ENCODE results near the gene TIAM1. TPM values are rescaled to one million over a fixed set of nuclear protein-coding genes. Genes with fewer than 3 reads are reported as not detected.

Gene TIAM1
- total RNA-seq, 1 experiment from 2014 or later: 3.7 TPM

DNA sequence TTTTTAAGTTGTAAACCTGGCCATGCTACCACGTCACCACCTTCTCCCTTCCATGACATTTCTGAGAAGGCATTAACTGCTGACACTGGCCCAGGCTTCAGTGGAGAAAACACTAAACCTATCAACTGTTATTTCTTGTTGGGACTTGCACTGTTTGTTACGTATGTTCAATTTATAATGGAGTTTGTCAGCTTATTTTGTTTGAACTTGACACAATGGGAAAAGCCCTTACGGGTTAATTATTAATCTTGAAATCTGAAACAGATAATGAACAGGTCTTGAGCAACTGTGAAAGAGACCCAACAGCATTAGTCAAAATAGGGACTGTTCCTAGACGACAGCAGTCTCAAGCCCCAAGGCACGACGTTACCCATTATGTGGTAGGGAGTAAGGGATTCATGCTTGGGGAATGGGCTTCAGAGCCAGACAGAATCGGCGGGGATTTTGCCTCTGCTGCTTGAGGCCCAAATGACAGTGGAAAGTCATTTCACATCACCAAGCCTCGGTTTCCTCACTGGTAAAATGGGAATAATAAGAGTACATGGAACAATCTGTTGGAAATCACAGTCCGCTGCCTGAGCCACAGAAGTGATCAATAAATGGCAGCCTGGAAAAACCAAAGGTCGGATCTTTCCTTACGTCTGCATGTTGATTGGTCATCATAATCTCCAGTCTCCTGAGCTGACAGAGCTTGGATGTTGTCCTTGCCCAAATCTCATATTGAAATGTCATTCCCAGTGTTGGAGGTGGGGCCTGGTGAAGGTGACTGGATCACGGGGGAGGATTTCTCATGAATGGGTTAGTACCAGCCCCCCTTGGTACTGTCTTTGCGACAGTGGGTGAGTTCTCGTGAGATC is 44.5 kb downstream of the TIAM1 start:
- Histone ChIP-seq H3K27ac (ENCODE audit: low read length) (no peak overlapping the region), H3K4me3 (ENCODE audit: low read depth in 2 of 2, low read length in 2 of 2) (no peak overlapping the region), H3K9me3 (ENCODE audit: control insufficient read depth, insufficient read depth, low read depth, low read length) (no peaks in the 10 kb centered on the region), H3K27me3 (ENCODE audit: control insufficient read depth, insufficient read depth, low read length) (no peaks in the 10 kb centered on the region), H3K36me3 (ENCODE audit: control insufficient read depth, insufficient read depth, low read length) (no peaks in the 10 kb centered on the region), H3K4me1 (ENCODE audit: control insufficient read depth, insufficient read depth, low read length) (no peaks in the 10 kb centered on the region)
- TF ChIP-seq, protein P1, sequence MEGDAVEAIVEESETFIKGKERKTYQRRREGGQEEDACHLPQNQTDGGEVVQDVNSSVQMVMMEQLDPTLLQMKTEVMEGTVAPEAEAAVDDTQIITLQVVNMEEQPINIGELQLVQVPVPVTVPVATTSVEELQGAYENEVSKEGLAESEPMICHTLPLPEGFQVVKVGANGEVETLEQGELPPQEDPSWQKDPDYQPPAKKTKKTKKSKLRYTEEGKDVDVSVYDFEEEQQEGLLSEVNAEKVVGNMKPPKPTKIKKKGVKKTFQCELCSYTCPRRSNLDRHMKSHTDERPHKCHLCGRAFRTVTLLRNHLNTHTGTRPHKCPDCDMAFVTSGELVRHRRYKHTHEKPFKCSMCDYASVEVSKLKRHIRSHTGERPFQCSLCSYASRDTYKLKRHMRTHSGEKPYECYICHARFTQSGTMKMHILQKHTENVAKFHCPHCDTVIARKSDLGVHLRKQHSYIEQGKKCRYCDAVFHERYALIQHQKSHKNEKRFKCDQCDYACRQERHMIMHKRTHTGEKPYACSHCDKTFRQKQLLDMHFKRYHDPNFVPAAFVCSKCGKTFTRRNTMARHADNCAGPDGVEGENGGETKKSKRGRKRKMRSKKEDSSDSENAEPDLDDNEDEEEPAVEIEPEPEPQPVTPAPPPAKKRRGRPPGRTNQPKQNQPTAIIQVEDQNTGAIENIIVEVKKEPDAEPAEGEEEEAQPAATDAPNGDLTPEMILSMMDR (IDR thresholded peaks at IDR 0.05): no peak
- no peak for TF ChIP-seq SIN3A (IDR thresholded peaks at IDR 0.05; ENCODE audit: borderline replicate concordance, insufficient read depth, low read depth, low read length)
- TF ChIP-seq TCF7L2 (IDR thresholded peaks at IDR 0.05; ENCODE audit: low read depth, low read length): no peak
- TF ChIP-seq POLR2AphosphoS5 (IDR thresholded peaks at IDR 0.05; ENCODE audit: low read depth, low read length): no peak
- TF ChIP-seq, protein P2, sequence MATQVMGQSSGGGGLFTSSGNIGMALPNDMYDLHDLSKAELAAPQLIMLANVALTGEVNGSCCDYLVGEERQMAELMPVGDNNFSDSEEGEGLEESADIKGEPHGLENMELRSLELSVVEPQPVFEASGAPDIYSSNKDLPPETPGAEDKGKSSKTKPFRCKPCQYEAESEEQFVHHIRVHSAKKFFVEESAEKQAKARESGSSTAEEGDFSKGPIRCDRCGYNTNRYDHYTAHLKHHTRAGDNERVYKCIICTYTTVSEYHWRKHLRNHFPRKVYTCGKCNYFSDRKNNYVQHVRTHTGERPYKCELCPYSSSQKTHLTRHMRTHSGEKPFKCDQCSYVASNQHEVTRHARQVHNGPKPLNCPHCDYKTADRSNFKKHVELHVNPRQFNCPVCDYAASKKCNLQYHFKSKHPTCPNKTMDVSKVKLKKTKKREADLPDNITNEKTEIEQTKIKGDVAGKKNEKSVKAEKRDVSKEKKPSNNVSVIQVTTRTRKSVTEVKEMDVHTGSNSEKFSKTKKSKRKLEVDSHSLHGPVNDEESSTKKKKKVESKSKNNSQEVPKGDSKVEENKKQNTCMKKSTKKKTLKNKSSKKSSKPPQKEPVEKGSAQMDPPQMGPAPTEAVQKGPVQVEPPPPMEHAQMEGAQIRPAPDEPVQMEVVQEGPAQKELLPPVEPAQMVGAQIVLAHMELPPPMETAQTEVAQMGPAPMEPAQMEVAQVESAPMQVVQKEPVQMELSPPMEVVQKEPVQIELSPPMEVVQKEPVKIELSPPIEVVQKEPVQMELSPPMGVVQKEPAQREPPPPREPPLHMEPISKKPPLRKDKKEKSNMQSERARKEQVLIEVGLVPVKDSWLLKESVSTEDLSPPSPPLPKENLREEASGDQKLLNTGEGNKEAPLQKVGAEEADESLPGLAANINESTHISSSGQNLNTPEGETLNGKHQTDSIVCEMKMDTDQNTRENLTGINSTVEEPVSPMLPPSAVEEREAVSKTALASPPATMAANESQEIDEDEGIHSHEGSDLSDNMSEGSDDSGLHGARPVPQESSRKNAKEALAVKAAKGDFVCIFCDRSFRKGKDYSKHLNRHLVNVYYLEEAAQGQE (IDR thresholded peaks at IDR 0.05; ENCODE audit: insufficient read depth in 1 of 2, low read depth in 2 of 2, low read length in 1 of 2): no peak
- DNase-seq (ENCODE audit: low read depth, low spot score): no peak
- intact Hi-C loops (cut with micrococcal nuclease; ENCODE audit: unreplicated experiment) (no loop called here), in situ Hi-C loops (cut with HindIII; ENCODE audit: low pct_unique_long_range_greater_than_20kb, low sequenced_read_pairs) (no loop called here)
- BruUV-seq (replicated peaks): no TSS peak
- ChIA-PET CTCF (no interaction called here), POLR2A (no interaction called here)
- no peak for ATAC-seq

DNA sequence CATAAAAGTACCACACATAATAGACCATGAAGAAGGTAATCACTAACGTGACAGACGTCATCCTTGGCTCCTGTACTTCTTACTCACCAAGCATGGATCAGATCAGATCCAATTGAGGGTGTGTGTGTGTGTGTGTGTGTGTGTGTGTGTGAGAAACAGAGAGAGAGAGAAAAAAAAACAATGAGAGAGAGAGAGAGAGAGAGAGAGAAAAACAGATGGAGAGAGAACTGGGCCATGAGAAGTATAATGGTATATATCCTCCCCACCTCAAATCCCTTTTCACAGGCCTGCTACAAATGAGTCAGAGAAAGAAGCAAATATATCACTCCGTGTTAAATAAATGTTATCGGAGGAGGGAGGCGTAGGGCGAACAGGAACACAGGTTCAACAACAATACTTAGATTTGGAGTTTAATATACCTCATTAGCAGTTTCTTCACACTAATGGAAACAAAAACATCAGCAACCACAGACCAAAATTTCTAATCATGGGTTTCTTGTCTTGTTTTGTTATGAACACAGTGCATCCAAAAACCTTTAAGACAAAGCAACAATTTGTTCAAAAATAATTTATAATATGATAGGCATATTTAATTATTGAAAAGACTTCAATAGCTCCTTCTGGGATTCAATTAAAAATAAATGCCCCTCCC is 45.3 kb downstream of the TIAM1 start:
- CTCF ChIA-PET: no interaction called here
- intact Hi-C loops (cut with micrococcal nuclease; ENCODE audit: unreplicated experiment) (no loop called here), in situ Hi-C loops (cut with HindIII; ENCODE audit: low pct_unique_long_range_greater_than_20kb, low sequenced_read_pairs) (no loop called here)
- ATAC-seq: no peak
- Histone ChIP-seq H3K27me3 (ENCODE audit: control insufficient read depth, insufficient read depth, low read length) (no peaks in the 10 kb centered on the region), H3K4me3 (ENCODE audit: low read depth in 2 of 2, low read length in 2 of 2) (no peak overlapping the region), H3K4me1 (ENCODE audit: control insufficient read depth, insufficient read depth, low read length) (no peaks in the 10 kb centered on the region), H3K36me3 (ENCODE audit: control insufficient read depth, insufficient read depth, low read length) (no peaks in the 10 kb centered on the region), H3K9me3 (ENCODE audit: control insufficient read depth, insufficient read depth, low read depth, low read length) (no peaks in the 10 kb centered on the region), H3K27ac (ENCODE audit: low read length) (no peak overlapping the region)
- no TSS peak for BruUV-seq (replicated peaks)
- TF ChIP-seq POLR2AphosphoS5 (IDR thresholded peaks at IDR 0.05; ENCODE audit: low read depth, low read length) (no peak), SIN3A (IDR thresholded peaks at IDR 0.05; ENCODE audit: borderline replicate concordance, insufficient read depth, low read depth, low read length) (no peak), TCF7L2 (IDR thresholded peaks at IDR 0.05; ENCODE audit: low read depth, low read length) (no peak)
- TF ChIP-seq, protein P2 (IDR thresholded peaks at IDR 0.05; ENCODE audit: insufficient read depth in 1 of 2, low read depth in 2 of 2, low read length in 1 of 2): no peak
- TF ChIP-seq, protein P1 (IDR thresholded peaks at IDR 0.05): no peak
- POLR2A ChIA-PET: no interaction called here
- DNase-seq (ENCODE audit: low read depth, low spot score): no peak
